RWPE2 (cell line): ENCODE results near the gene LDLRAD4.

Source experiments
- ATAC-seq: fragments of 200-7000 bp; cut with Tn5 transposase; 3 replicates; pipeline ENCODE4 v1.9.1; 2021; ENCODE audit warnings: low read depth
- DNase-seq: peaks from one replicate; pipeline ENCODE4 v3.0.0-alpha.2; 2020; ENCODE audit warnings: low spot score
- H3K27ac ChIP-seq: fragments of 450-650 bp; 2 replicates; pipeline ENCODE4 v1.5.1; 2017; ENCODE audit warnings: mild to moderate bottlenecking; ENCODE audit not compliant: poor library complexity, severe bottlenecking
- H3K27me3 ChIP-seq: fragments of 250-450 bp; sonication (Bioruptor Pico); 2 replicates; pipeline ENCODE4 v1.5.1; 2021; ENCODE audit warnings: mild to moderate bottlenecking, moderate library complexity; ENCODE audit not compliant: insufficient read depth, poor library complexity, severe bottlenecking
- H3K36me3 ChIP-seq: fragments of 250-450 bp; sonication (Bioruptor Pico); 2 replicates; pipeline ENCODE4 v1.5.1; 2020; ENCODE audit warnings: low read depth, mild to moderate bottlenecking, moderate library complexity
- H3K4me1 ChIP-seq: fragments of 250-450 bp; sonication (Bioruptor Pico); 2 replicates; pipeline ENCODE4 v1.5.1; 2021; ENCODE audit warnings: mild to moderate bottlenecking, moderate library complexity; ENCODE audit not compliant: insufficient read depth, poor library complexity, severe bottlenecking
- H3K4me3 ChIP-seq: fragments of 250-450 bp; sonication (Bioruptor Pico); 2 replicates; pipeline ENCODE4 v1.5.1; 2021; ENCODE audit warnings: mild to moderate bottlenecking, moderate library complexity; ENCODE audit not compliant: severe bottlenecking
- H3K9me3 ChIP-seq: fragments of 250-450 bp; sonication (Bioruptor Pico); 2 replicates; pipeline ENCODE4 v1.5.1; 2021; ENCODE audit warnings: mild to moderate bottlenecking, moderate library complexity; ENCODE audit not compliant: severe bottlenecking
- CTCF ChIP-seq: fragments of 450-650 bp; IDR thresholded peaks from one replicate; pipeline ENCODE4 v1.5.1; 2017; ENCODE audit warnings: mild to moderate bottlenecking, moderate library complexity; ENCODE audit not compliant: poor library complexity, severe bottlenecking

The LDLRAD4 gene

GRCh38 chr18:13481820-13482617, 263.5 kb downstream of the LDLRAD4 start:
- DNase-seq (no peak), ATAC-seq (no peak)
- H3K27ac ChIP-seq: no peak overlapping the region
- no peak overlapping the region for H3K4me3 ChIP-seq
- H3K36me3 ChIP-seq: no peaks in the 10 kb centered on the region
- no peaks in the 10 kb centered on the region for H3K27me3 ChIP-seq
- no peak for TF ChIP-seq CTCF
- H3K9me3 ChIP-seq: no peaks in the 10 kb centered on the region
- no peaks in the 10 kb centered on the region for H3K4me1 ChIP-seq

- Histone ChIP-seq H3K27me3 (no peaks in the 10 kb centered on the region), H3K27ac (no peak overlapping the region)
These were observed 264.0 kb downstream of the LDLRAD4 start for GRCh38 chr18:13482618-13482945.

GRCh38 chr18:13483316-13484270, 265.0 kb downstream of the LDLRAD4 start:
- H3K4me1 ChIP-seq: no peaks in the 10 kb centered on the region
- TF ChIP-seq CTCF: no peak
- H3K27me3 ChIP-seq: no peaks in the 10 kb centered on the region
- DNase-seq (no peak), ATAC-seq (no peak)
- H3K9me3 ChIP-seq: no peaks in the 10 kb centered on the region
- H3K27ac ChIP-seq: no peak overlapping the region
- no peaks in the 10 kb centered on the region for H3K36me3 ChIP-seq
- H3K4me3 ChIP-seq: no peak overlapping the region

More at GRCh38 chr18:13482618-13482945, 264.0 kb downstream of the LDLRAD4 start:
- no peaks in the 10 kb centered on the region for H3K9me3 ChIP-seq
- no peak for DNase-seq
- H3K4me3 ChIP-seq: no peak overlapping the region
- H3K36me3 ChIP-seq: no peaks in the 10 kb centered on the region
- no peak for ATAC-seq
- H3K4me1 ChIP-seq: no peaks in the 10 kb centered on the region
- no peak for TF ChIP-seq CTCF

- Histone ChIP-seq H3K4me1 (no peaks in the 10 kb centered on the region), H3K27me3 (no peaks in the 10 kb centered on the region), H3K27ac (no peak overlapping the region), H3K4me3 (no peak overlapping the region), H3K36me3 (no peaks in the 10 kb centered on the region), H3K9me3 (no peaks in the 10 kb centered on the region)
- DNase-seq (no peak), ATAC-seq (no peak)
- TF ChIP-seq CTCF: no peak
These were observed 266.6 kb downstream of the LDLRAD4 start for GRCh38 chr18:13485182-13485581.
